ENCODE measurements around the gene PEX14.
A peak's percentile ranks its signal among the peaks of the same experiment; 100 is the strongest.
"Not testable (repeated sequence)": the region's sequence is repeated elsewhere in the genome, so short reads cannot be mapped to it uniquely, and the experiment has no call there.

PEX14 gene

GRCh38 chr1:10495475-10495817 is 20.7 kb downstream of the PEX14 start:
- DNase-seq (ENCODE audit: low read depth) = no peak

DNA sequence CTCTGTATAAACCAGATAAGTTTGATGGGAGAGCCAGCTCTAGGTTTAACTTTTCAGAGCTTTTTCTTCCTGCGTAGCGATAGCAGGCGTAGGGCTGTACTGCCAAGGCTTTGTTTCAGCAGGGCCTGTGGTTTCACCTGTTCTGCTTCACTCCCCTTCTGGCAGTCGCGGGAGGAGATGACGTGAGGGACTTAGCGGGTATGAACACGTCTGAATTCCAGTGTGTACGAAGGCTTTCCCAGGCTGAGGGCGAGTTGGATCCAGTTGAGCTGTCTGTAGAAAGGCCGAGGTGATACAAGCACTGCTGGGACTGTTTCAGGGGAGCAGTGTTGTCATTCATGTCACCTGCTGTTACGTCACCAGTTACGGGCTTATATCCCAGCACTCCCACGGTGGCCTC is 21.2 kb downstream of the PEX14 start:
- DNase-seq (ENCODE audit: low read depth) = no peak

GRCh38 chr1:10497109-10497508 is 22.4 kb downstream of the PEX14 start:
- DNase-seq (ENCODE audit: low read depth) = no peak

DNA sequence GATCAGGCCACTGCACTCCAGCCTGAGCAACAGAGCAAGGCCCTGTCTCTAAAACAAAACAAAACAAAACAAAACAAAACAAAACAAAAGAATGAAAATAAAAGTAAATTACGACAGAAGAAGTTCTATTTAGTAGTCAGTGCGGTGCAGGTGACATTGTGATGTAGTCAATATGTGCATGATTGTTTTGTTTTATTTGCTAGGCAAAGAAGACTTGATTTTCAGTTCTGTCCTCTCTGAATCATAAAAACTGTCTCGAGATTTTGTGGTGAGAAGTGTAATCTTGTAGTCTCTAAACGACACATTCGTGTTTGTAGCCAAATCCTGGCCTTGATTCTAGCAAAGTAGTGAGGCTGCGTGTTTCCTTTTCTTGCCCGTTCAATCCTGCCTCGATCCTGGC is 23.5 kb downstream of the PEX14 start:
- DNase-seq (ENCODE audit: low read depth) = no peak

DNA sequence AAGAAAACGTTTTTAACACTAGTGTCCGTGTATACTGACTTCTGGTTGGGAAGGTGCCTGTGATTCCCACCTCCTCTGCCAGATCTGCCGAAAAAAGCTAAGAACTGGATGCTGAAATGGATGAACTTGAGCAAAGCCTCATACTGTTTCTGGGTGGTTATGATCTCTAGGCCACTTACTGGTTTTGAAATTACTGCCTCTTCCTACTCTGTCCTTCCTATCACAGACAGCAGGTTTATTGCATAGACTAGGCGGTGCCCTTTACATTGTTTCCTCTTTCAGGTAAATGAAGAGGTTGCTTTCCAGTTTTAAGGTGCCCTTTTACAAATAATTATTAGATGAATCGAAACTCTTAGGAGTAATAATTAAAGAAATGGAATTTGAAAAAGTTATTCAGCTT is 27.5 kb downstream of the PEX14 start:
- DNase-seq (ENCODE audit: low read depth) = no peak

GRCh38 chr1:10504249-10504648 is 29.5 kb downstream of the PEX14 start:
- DNase-seq (ENCODE audit: low read depth) = no peak

GRCh38 chr1:10506046-10506676 is 31.4 kb downstream of the PEX14 start:
- DNase-seq (ENCODE audit: low read depth) = not testable (repeated sequence)

GRCh38 chr1:10506677-10507047 is 31.9 kb downstream of the PEX14 start:
- DNase-seq (ENCODE audit: low read depth) = no peak

DNA sequence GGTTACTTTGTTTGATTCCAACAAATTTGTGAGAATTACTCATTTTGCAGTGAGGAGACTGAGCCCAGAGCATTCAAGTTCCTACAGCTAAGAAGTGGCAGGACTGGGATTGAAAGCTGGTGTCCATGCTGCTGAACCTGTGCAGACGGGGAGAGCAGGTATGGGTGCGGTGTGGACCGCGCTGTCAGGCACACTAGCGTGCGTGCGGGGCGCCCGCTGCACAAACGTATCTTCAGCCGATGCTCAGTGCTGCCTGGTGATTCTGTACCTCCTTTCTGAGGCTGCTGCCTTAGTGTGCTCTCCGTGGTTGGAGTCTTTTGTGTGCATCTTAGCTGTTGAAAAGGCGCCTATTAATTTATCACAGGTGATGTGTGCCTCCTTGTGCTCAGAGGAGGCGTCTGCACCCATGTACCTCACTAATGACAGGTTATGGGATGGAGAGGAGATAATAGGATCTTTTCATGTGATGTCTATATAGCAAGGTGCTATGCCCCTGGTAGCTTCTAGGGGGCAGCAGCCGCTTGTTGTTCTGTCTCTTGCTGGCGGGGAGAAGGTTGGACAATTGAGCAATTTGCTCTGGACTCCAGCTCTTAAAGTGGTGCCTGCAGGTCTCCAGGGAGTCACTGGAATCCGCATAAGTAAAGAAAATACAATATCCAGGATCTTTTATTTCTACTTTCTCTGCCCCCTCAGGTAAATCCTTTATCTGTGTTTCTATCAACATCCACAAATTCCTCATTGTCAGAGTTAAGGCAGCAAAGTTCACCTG is 32.5 kb downstream of the PEX14 start:
- DNase-seq (ENCODE audit: low read depth) = peak; percentile 54

- DNase-seq (ENCODE audit: low read depth) = peak; percentile 85
These were observed 33.8 kb downstream of the PEX14 start for GRCh38 chr1:10508511-10508951.

GRCh38 chr1:10509809-10510509 is 35.2 kb downstream of the PEX14 start:
- DNase-seq (ENCODE audit: low read depth) = no peak

DNA sequence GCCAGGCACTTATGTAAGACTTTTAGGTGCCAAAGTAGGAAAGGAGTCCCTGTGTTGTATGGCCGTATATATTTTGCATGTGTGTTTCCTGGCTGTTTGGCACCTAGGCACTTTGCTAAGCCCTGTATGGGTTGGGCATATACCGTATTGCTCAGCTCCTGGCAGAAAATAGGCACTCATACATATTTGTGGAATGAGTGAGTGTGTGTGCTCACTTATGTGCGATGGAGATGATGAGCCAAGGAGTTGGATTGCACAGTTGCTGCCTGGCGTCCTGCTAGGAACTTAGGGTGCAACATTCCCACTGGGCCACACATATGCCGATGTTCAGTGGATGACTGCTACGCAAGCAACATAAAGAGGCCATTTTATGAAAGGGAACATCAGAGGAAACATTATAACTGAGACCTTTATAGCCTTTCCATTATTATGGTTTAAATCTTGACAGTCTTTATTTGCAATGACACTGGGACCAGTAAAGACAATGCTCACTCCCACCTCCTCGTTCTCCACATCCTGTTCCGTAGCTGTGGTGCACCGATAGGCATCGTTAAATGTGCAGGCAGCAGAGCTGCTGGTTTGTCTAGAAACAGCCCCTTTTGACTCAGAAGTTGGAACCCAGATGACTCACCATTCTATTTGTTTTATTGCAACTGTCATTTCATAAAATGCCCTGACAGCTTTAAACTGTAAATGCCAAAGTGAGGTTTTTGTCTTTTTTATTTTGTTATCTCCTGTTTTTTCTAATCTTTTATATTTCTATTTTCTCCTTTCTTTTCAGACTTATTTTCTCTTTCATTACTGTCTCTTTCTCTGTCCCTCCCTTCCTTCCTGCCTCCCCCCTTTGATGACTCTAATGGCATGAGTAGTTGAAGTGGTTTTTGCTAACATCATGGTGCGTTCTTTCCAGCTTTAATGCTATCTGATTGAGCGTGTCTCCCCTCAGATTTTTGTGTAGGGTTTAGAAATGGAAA is 36.1 kb downstream of the PEX14 start:
- DNase-seq (ENCODE audit: low read depth) = peak; percentile 93

GRCh38 chr1:10511494-10511885 is 36.7 kb downstream of the PEX14 start:
- no peak for DNase-seq (ENCODE audit: low read depth)

DNA sequence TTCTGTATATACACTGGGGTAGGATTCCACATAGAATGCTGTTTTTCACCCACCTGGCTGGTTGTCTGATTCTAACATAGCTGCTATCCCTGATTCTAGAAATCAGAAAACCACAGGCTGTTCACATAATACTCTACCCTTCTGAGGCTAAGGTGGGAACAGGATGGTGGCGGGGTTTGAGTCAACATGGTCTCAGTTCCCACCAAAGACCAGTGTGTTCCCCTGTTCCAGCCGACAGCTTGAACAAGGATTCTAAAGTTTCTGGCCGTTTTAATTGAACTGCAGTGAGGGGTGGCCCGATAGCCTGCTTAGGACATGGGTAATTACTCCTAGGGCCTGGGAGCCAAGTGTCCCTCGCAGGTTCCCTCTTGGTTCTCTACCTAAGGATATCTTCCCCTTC is 38.4 kb downstream of the PEX14 start:
- no peak for DNase-seq (ENCODE audit: low read depth)

DNA sequence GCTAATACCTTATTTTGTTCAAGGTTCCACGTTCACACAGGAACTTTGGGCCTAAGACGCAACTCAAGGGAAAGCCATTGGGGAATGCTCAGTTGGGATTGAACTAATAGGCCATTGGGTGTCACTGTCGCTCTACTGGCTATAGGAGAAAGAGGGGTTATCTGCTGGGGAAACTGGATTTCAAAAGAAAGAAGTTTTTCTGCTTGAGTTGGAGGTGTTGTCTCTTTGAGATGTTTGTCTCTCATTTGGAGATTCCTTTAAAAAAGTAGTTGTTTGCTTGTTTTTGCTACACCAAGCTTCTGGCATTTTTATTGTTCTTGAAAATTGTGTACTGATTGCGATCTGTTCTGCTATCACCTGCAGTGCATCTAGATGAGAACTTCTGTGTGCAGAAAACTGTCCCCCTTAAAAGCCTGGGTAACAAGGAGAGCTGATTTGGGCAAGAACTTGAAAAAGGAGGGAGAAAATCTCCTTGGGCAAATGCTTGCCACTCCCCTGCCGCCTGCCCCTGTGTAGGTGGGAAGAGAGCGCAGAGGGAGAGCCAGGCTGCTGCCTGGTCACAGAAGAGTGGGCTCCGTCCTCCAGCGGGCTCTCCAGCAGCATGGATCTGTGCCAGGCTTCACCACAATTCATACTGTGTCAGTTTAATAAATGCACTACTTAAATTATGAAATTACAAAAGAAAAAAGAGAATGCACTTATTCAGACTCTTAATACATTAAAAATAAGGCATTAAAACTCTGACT is 39.9 kb downstream of the PEX14 start:
- DNase-seq (ENCODE audit: low read depth) = no peak

- DNase-seq (ENCODE audit: low read depth) = no peak
These were observed 40.7 kb downstream of the PEX14 start for GRCh38 chr1:10515301-10515975.

DNA sequence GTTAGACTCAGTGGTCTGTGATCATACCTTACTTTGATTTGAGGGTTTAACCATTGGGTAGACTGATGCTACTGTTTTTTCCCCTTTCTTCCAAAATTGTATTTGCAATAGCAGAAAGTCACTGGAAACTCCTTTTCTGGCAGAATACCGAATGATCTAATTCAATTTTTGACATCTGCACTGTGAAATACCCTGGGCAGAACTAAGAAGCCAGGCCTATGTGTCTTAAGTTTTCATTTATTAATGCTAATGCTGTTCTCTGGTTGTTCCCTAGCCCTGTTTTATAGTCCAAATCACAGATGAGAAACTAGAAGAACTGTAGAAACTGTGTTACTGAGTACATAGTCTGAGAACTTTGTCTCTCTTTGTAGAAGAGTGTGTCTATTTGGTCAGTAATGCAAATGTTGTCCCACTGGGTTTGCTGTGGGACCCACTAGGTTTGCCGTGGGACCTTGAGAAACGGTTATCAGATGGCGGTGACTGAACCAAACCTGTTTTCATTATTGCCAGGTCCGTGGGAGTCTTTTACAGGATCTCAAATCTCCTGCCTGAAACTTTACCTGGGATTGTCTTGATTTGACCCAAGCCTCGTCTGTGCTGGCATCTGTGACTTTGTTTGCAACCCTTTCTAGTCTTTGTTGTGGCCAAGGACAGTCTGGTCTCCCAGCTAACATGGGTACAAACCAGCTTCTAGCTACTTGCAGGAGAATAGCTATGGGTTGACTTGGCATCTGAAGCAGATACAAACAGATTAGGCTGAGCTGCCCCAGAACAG is 41.4 kb downstream of the PEX14 start:
- DNase-seq (ENCODE audit: low read depth) = no peak

GRCh38 chr1:10516925-10517676 is 42.4 kb downstream of the PEX14 start:
- no peak for DNase-seq (ENCODE audit: low read depth)

- DNase-seq (ENCODE audit: low read depth) = no peak
These were observed 42.9 kb downstream of the PEX14 start for GRCh38 chr1:10517677-10517982.
